ENCODE data around the gene LTF.

DNA sequence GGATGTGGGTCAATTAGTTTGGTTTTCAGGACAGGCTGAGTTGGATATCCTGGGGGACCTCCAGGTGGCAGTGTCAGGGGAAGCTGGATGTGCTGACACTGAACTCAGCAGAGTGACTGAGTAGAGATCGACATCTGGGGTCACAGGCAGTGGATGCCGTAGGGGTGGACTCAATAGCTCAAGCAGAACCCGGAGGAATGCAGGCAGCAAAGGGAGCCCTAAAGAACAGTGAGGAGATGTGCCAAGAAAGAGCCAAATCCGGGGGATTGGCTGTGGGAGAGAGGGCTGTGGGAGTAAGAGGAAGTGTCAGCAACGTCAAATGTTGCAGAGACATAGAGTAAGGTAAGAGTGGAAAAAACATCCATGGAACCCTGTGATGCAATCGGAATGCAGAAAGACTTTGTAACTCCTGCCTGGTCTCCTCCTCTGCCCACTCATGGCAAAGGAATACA lies 69.5 kb downstream of the LTF start:
- TF ChIP-seq, protein P1, sequence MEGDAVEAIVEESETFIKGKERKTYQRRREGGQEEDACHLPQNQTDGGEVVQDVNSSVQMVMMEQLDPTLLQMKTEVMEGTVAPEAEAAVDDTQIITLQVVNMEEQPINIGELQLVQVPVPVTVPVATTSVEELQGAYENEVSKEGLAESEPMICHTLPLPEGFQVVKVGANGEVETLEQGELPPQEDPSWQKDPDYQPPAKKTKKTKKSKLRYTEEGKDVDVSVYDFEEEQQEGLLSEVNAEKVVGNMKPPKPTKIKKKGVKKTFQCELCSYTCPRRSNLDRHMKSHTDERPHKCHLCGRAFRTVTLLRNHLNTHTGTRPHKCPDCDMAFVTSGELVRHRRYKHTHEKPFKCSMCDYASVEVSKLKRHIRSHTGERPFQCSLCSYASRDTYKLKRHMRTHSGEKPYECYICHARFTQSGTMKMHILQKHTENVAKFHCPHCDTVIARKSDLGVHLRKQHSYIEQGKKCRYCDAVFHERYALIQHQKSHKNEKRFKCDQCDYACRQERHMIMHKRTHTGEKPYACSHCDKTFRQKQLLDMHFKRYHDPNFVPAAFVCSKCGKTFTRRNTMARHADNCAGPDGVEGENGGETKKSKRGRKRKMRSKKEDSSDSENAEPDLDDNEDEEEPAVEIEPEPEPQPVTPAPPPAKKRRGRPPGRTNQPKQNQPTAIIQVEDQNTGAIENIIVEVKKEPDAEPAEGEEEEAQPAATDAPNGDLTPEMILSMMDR (conservative IDR thresholded peaks at IDR 0.05; ENCODE audit: low read length), result peak; percentile 48
- TF ChIP-seq EZH2phosphoT487 (IDR thresholded peaks at IDR 0.05; ENCODE audit: borderline replicate concordance, low read depth, low read length), result no peak
